Tongue (tissue), 2 donors: Measurements from ENCODE around the gene EPB41L4B. TPM values are rescaled to one million over a fixed set of nuclear protein-coding genes. Genes with fewer than 3 reads are reported as not detected.

ENCODE experiments used
- DNase-seq: peaks from one replicate; pipeline ENCODE4 v3.0.0-alpha.2; 2015
- total RNA-seq: library from RNA; depleted of rRNA; stranded (reverse); fragments of >200 nt; gene quantifications from one replicate; pipeline ENCODE4 v1.2.3, GENCODE V29; 2014

EPB41L4B gene
- total RNA-seq, 1 donor from 2014 or later: 5.8 TPM

DNA sequence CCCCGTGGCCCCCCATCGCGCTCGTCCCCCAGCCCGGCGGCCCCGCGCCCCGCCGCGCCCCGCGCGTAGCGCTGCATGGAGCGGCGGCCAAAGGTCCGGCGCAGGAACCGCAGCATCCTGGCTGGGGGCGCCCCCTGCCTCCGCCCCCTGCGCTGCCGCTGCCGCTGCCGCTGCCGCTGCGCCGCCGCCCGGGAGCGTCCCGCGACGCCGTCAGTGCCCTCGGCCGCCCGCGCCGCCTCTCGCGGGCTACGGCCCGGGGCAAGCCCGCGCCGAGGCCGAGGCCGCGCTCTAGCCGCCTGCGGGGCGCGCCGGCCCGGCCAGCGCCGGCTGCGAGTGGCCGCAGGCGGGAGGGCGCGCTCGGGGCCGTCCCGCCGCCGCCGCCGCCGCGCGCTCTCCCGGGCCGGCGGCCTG is 523 bp downstream of the EPB41L4B start:
- DNase-seq: peak; percentile 43

DNA sequence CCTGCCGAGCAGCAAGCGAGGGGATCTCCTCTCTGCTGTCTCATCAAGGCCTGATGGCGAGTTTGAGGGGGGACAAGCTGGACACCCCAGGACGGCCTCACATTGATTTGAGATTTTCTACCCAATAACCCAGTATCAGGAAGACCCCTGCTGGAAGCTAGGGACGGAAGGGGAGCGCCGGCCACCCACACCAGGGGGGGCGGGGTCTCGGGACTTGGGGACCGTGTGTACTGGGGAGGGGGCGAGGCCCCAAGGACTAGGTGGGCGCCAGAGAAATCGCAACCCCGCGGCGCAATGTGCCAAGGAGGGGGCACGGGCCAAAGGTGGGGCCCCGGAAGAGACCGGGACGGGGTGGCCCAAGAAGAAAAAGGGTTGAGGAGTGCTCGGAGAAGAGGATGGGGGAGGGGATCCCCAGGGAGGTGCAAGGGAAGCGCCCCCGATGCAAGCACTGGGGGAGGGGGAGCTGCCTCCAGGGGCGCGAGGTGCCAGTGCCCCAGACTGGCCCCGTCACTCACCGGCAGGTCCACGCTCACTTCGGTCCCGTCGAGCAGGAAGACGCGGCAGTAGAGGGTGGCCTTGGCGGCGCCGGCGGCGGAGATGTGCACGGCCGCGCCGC is 1.1 kb downstream of the EPB41L4B start:
- no peak for DNase-seq

DNA sequence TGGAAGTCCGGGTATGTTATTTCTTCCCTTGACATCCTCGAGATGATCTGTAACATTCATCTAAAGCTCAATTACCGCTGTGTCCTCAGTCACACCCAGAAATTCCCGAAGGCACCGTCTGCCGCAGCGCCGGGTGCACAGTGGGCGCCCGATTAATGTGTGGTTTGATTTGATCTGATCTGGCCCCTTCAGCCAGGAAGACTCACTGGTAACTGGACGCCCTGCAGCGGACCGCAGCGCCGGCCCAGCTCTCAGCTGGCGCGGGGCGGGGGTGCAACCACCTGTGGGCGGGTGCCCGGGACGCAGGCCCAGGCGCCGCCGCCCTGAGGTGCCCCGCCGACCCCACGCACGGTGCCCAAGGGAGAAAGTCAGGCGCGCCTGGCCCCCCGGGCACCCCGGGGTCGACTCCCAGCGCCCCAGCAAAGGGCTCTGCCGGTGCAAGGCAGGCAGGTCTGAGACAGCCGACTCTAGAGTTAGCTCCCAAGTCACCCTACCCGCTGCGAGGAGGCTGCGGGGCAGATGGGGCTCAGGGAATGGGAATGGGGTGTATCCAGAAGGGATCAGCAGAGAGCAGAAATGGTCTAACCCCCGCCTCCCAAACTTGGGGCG is 1.7 kb downstream of the EPB41L4B start:
- DNase-seq: no peak

GRCh38 chr9:109317979-109318741 is 2.7 kb downstream of the EPB41L4B start:
- DNase-seq: no peak

DNA sequence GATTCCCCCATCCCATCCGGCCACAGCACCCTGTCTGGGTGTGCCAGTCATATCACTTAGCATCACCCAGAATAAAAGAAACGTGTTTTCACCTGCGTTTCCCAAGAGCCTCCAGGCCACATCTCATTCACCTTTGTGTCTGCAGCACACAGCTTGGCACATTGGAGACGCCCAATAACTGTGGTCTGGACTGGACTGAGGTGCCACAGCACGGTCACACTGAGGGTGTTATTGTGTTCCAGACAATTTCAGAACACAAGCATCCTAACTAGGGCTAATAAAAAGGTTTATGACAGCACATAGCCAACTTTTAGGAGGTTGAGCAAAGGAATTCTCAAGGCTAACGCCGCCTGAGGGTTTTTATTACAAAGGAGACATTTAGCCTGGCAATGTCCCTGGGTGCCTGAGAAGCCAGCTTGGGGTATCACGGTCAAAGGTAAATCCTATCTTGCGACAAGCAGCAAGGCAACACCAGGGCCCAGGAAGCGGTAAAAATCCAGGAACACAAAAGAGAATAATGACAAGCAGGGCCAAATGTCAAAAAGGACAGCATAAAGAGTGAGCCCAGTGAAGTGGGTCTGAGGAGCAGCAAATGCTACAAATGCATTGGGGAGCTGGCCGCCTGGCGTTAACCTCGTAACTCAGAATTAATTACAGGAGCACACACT is 3.4 kb downstream of the EPB41L4B start:
- no peak for DNase-seq

GRCh38 chr9:109316207-109316640 is 4.6 kb downstream of the EPB41L4B start:
- peak; percentile 62 for DNase-seq

GRCh38 chr9:109315480-109316206 is 5.2 kb downstream of the EPB41L4B start:
- no peak for DNase-seq

DNA sequence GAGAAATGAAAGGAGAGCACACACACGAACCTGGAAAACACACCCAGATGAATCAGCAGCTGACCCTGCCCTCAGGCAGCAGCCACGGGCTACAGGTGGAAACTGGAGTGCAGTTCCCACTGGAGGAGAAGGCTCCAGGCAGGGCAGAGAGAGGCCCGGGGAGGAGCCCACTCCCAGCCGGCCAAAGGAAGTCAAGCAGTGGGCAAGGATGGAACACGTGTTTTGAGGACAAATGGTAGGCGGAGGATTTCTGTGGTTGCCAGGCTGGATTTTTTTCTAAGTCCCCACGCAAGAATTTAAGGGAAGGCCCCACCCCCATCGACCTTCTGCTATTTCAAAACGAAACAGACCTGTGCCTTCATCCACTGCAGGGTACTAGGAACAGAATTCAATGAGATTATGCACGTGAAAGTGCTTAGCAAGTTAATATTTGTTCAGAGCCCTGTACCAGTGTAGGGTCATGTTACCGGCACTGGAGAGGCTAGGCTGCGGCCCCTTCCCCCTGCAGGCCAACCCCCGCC is 6.8 kb downstream of the EPB41L4B start:
- DNase-seq: no peak

GRCh38 chr9:109313351-109313750 is 7.5 kb downstream of the EPB41L4B start:
- no peak for DNase-seq

- DNase-seq: no peak
Measured at GRCh38 chr9:109312783-109313182, 8.1 kb downstream of the EPB41L4B start.

- no peak for DNase-seq
Measured at GRCh38 chr9:109311731-109312130, 9.1 kb downstream of the EPB41L4B start.

DNA sequence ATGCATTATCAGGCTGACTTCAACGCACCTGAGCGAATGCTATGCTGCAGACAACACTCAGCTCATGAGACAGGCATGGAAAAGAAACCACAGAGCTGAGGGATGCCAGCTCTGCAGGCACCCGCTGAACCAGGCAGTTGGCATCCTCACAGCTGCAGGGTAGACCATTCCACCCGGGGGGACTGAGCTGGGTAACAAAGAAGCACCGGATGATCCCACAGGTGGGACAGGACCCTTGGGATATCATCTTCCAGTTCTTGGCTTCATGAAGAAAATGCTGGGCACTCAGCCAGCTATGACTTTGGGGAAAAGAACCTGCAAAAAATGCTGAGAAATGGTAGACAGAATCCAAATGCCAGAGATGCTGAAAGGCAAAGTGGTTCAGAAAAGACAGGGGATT is 9.6 kb downstream of the EPB41L4B start:
- DNase-seq: no peak

DNA sequence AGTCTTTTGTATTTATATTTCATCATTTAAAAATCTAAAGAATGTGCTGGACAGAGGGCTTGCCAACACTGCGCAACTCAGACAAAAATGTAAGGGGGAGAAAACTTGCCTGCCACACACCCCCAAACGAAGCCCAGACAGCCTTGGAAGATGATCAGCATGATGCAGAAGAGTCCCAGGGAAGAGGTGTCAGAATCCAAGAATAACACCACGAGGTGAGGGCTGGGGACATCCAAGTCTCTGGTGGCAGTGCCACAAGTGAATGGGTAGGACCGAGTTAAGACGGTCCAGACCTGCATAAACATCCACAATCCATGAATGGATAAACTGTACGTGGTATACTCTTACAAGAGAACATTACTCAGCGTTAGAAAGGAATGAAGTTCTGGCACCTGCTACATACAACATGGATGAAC is 10.4 kb downstream of the EPB41L4B start:
- DNase-seq: peak; percentile 43

DNA sequence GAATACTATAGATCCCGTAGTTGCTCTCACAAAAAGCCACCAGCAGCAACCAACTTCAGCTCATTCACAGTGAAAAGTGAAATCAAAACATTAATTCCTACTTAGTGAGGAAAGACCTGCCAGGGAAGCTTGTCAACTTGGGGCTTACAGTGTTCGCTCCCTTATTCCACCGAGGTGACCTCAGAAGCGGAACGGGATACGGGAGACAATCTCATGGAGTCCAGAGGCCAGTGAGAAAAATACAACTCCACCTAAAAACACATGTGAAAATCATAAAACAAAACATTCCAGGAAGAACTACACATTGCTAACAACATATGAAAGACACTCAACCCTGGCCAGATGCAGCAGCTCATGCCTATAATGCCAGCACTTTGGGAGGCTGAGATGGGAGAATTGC is 11.6 kb downstream of the EPB41L4B start:
- DNase-seq: no peak

DNA sequence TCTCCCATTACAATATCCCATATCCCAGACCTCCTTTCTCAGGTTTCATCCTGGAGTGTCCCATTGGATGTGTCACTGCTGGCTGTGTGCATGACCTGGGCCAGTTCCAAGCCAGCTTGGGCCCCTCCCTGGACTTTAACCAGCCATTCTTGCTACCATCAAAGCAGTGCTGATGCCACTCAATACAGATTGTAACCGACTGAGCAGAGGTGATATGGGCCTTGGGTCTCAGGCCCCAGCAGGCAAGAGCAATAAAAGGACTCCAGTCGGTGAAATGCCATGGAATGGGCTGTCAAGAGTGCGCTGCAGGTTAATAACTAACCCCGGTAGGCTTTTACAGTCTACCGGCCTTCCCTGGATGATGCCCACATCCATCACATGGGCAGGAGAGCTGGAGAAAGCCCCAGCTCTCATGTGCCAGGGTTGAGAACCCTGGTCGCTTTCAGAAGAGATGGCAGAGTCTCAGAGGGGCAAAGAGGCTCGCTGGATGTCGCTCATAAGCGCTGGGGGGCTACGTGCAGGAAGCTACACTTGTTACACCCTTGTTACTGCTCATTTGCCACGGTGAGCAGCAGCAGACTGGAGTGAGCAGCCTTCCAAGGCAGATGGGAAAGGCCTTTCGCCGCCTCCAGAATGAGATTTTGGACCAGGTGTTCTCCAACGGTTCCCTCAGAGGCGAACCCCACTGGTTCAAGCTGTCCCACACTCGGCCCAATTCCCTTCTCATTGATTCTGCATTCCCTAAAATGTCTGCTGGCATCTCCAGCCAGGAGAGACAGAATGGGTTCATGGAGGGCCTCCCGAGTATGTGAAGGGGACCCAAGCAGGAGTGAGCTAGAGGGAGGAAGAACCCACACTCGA is 13.2 kb downstream of the EPB41L4B start:
- peak; percentile 67 for DNase-seq

GRCh38 chr9:109305801-109306200 is 15.1 kb downstream of the EPB41L4B start:
- DNase-seq: no peak

DNA sequence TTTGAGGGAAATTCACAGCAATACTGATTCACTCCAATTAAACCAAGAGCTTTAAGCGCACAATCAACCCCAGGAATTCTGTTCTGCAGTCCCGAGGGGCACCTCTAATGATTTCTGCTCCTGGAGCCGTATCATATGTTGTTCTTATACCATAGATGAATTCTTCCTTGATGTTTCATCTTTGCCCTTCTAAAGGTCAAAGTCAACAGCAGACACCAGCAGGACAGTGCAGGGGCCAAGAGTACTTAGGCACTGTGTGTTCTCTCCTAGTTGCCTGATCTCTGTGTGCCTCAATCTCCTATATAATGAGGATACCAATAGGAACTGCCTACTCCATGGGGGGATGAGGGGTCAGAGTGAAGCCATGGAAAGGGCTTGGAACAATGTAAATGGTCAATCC is 16.5 kb downstream of the EPB41L4B start:
- DNase-seq: no peak

- DNase-seq: no peak
Measured at GRCh38 chr9:109303900-109304299, 17.0 kb downstream of the EPB41L4B start.

- DNase-seq: no peak
Measured at GRCh38 chr9:109302606-109303005, 18.3 kb downstream of the EPB41L4B start.

DNA sequence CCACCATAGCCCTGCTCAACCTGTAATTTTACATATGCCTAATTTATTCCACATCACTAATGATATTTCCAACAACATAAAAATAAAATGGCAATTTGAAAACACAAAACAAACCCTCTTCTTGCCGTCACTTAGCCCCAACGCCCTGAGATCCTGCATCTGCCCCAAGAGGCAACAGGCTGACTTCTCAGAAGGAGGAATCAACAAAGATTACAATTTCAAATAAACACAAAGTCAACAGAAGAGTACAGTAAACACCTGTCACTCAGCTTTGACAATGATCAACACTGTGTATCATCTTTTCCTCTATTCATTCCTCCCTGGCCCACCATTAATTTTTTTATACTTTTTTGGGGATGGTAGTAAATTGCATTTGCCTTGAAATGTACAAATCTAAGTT is 19.8 kb downstream of the EPB41L4B start:
- no peak for DNase-seq

DNA sequence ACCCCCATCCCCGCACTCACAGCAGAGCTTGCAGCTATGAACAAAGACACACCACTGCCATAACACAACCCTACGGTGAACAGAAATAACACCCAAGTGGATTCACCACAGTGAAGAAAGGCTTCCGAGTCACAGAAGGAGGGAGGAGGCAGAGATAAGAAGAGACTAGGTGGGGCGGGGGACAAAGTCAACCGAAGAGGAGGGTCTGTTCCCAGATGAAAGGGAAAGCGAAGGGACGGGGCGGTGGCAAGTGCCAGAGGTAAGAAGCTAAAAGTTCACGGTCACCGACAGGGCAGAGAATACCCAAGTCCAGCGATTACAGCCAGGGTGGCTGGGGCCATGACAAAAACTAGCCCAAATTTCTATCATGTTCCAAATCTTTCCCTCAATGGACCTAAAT is 21.0 kb downstream of the EPB41L4B start:
- no peak for DNase-seq
